GM20431 (cell line): ENCODE measurements around the gene NR2E1.

Source experiments
- in situ Hi-C: fragments of 300-500 bp; cut with MseI, MboI; formaldehyde crosslinking; loops from one replicate; pipeline ENCODE4 v1.15.0; 2020; ENCODE audit warnings: low sequenced_read_pairs; ENCODE audit not compliant: unreplicated experiment

NR2E1 gene

GRCh38 chr6:108169464-108170331, 3.9 kb downstream of the NR2E1 start:
- in situ Hi-C loops = no loop called here

GRCh38 chr6:108170332-108171290, 4.8 kb downstream of the NR2E1 start:
- in situ Hi-C loops = no loop called here

GRCh38 chr6:108171291-108171917, 5.6 kb downstream of the NR2E1 start:
- in situ Hi-C loops = no loop called here

GRCh38 chr6:108171918-108172516, 6.2 kb downstream of the NR2E1 start:
- in situ Hi-C loops = no loop called here

- in situ Hi-C loops = no loop called here
Observed at GRCh38 chr6:108174371-108175175, 8.8 kb downstream of the NR2E1 start.

- in situ Hi-C loops = no loop called here
Observed at GRCh38 chr6:108175176-108175591, 9.4 kb downstream of the NR2E1 start.

GRCh38 chr6:108175592-108176279, 9.9 kb downstream of the NR2E1 start:
- in situ Hi-C loops = no loop called here

GRCh38 chr6:108176281-108177089, 10.7 kb downstream of the NR2E1 start:
- in situ Hi-C loops = no loop called here

GRCh38 chr6:108179741-108180140, 13.9 kb downstream of the NR2E1 start:
- in situ Hi-C loops = no loop called here

GRCh38 chr6:108180266-108180665, 14.4 kb downstream of the NR2E1 start:
- in situ Hi-C loops = no loop called here

GRCh38 chr6:108180776-108181175, 15.0 kb downstream of the NR2E1 start:
- in situ Hi-C loops = no loop called here

- in situ Hi-C loops = no loop called here
Observed at GRCh38 chr6:108186226-108186625, 20.4 kb downstream of the NR2E1 start.

- in situ Hi-C loops = no loop called here
Observed at GRCh38 chr6:108187519-108187918, 21.7 kb downstream of the NR2E1 start.

- in situ Hi-C loops = no loop called here
Observed at GRCh38 chr6:108193131-108193530, 27.3 kb downstream of the NR2E1 start.

GRCh38 chr6:108193835-108194234, 28.0 kb downstream of the NR2E1 start:
- in situ Hi-C loops = no loop called here

- in situ Hi-C loops = no loop called here
Observed at GRCh38 chr6:108194503-108194902, 28.7 kb downstream of the NR2E1 start.

- in situ Hi-C loops = no loop called here
Observed at GRCh38 chr6:108195209-108195608, 29.4 kb downstream of the NR2E1 start.
